IPS-20b (cell line): ENCODE results near the gene RGS9.
"Not testable (repeated sequence)": the region's sequence is repeated elsewhere in the genome, so short reads cannot be mapped to it uniquely, and the experiment has no call there.

Experiments
- H3K27ac ChIP-seq: one replicate; pipeline ENCODE4 v1.5.1; 2013; ENCODE audit warnings: low read length
- H3K27me3 ChIP-seq: 2 replicates; pipeline ENCODE4 v1.6.1; 2013; ENCODE audit warnings: mild to moderate bottlenecking, low read length, inconsistent platforms; ENCODE audit not compliant: insufficient read depth
- H3K36me3 ChIP-seq: 2 replicates; pipeline ENCODE4 v1.6.1; 2013; ENCODE audit warnings: low read depth, mild to moderate bottlenecking, inconsistent platforms, low read length, moderate library complexity; ENCODE audit not compliant: insufficient read depth
- H3K4me1 ChIP-seq: 2 replicates; pipeline ENCODE4 v1.6.1; 2013; ENCODE audit warnings: mild to moderate bottlenecking, control low read depth, inconsistent platforms, low read length, moderate library complexity; ENCODE audit not compliant: insufficient read depth
- H3K4me3 ChIP-seq: 2 replicates; pipeline ENCODE4 v1.5.1; 2013; ENCODE audit warnings: mild to moderate bottlenecking, low read length, inconsistent platforms
- H3K9ac ChIP-seq: 2 replicates; pipeline ENCODE4 v1.6.1; 2013; ENCODE audit warnings: low read depth, mild to moderate bottlenecking, inconsistent platforms, low read length, moderate library complexity
- H3K9me3 ChIP-seq: 2 replicates; pipeline ENCODE4 v1.6.1; 2013; ENCODE audit warnings: mild to moderate bottlenecking, low read depth, low read length, inconsistent platforms; ENCODE audit not compliant: insufficient read depth

The RGS9 gene

GRCh38 chr17:65101371-65101770, 35.8 kb upstream of the RGS9 start:
- no peaks in the 10 kb centered on the region for H3K27me3 ChIP-seq
- H3K27ac ChIP-seq = no peak overlapping the region
- H3K9ac ChIP-seq = peak overlapping the region; percentile 73; the same call in 1 of the 2 replicates
- peaks cover 4% of the 10 kb centered on the region for H3K4me1 ChIP-seq
- peak overlapping the region; percentile 75 for H3K4me3 ChIP-seq
- H3K9me3 ChIP-seq = no peaks in the 10 kb centered on the region
- H3K36me3 ChIP-seq = no peaks in the 10 kb centered on the region

- H3K4me3 ChIP-seq = no peak overlapping the region
- H3K9me3 ChIP-seq = no peaks in the 10 kb centered on the region
- no peak overlapping the region for H3K27ac ChIP-seq
- no peaks in the 10 kb centered on the region for H3K27me3 ChIP-seq
- H3K36me3 ChIP-seq = no peaks in the 10 kb centered on the region
- H3K4me1 ChIP-seq = peaks cover 4% of the 10 kb centered on the region
- no peak overlapping the region for H3K9ac ChIP-seq
These were observed 34.9 kb upstream of the RGS9 start for GRCh38 chr17:65102235-65102634.

DNA sequence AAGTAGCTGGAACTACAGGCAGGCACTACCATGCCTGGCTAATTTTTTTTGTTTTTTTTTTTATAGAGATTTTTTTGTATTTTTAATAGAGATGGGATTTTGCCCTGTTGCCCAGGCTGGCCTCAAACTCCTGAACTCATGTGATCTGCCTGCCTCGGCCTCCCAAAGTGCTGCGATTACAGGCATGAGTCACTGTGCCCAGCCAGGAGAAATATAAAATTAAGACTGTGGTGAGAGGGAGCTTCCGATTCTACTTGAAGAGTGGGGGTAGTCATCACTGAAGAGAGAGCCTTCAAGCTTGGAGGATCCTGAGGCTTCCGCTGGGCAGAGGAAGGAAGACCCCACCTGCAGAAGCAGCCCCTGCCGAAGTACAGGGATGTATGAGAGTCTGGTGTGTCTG, 34.4 kb upstream of the RGS9 start:
- Histone ChIP-seq H3K9ac (no peak overlapping the region), H3K9me3 (no peaks in the 10 kb centered on the region), H3K27me3 (no peaks in the 10 kb centered on the region), H3K4me3 (no peak overlapping the region), H3K36me3 (no peaks in the 10 kb centered on the region), H3K27ac (no peak overlapping the region), H3K4me1 (peaks cover 4% of the 10 kb centered on the region)

DNA sequence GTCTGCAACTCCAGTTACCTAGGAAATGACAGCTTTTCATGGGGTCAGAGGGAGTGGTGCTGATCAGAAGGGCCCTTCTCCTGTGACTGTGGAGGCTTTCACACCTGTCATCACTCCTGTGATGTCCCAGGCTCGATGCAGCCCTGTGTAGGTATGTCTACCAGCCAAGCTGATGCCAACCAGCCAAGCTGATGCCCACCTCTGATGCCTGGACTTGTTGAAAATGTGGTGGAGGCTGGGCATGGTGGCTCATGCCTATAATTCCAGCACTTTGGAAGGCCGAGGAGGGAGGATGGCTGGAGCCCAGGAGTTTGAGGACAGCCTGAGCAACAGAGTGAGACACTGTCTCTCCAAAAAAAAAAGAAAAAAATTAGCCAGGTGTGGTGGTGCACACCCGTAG, 33.7 kb upstream of the RGS9 start:
- H3K9ac ChIP-seq = no peak overlapping the region
- H3K27ac ChIP-seq = no peak overlapping the region
- H3K27me3 ChIP-seq = no peaks in the 10 kb centered on the region
- no peaks in the 10 kb centered on the region for H3K36me3 ChIP-seq
- peaks cover 4% of the 10 kb centered on the region for H3K4me1 ChIP-seq
- no peaks in the 10 kb centered on the region for H3K9me3 ChIP-seq
- H3K4me3 ChIP-seq = no peak overlapping the region

DNA sequence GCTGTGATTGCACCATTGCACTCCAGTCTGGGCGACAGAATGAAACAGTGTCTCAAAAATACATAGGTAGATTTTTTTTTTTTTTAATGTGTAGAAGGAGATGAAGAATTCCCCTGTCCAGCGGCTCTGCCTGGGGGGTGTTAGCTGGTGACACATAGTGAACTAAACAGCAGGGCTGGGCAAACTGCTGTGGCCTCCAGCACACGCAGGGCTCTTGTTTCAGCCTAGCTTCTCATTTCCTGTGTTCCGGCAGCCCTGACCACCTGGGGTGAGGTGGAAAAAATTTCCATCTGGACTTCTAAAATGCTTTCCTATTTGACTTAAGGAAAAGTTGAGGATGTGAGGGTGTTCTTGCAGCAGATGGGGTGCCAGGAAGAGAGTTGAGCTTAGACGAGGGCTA, 33.3 kb upstream of the RGS9 start:
- H3K9ac ChIP-seq = no peak overlapping the region
- no peaks in the 10 kb centered on the region for H3K27me3 ChIP-seq
- H3K9me3 ChIP-seq = no peaks in the 10 kb centered on the region
- peaks cover 4% of the 10 kb centered on the region for H3K4me1 ChIP-seq
- no peaks in the 10 kb centered on the region for H3K36me3 ChIP-seq
- no peak overlapping the region for H3K4me3 ChIP-seq
- H3K27ac ChIP-seq = no peak overlapping the region

DNA sequence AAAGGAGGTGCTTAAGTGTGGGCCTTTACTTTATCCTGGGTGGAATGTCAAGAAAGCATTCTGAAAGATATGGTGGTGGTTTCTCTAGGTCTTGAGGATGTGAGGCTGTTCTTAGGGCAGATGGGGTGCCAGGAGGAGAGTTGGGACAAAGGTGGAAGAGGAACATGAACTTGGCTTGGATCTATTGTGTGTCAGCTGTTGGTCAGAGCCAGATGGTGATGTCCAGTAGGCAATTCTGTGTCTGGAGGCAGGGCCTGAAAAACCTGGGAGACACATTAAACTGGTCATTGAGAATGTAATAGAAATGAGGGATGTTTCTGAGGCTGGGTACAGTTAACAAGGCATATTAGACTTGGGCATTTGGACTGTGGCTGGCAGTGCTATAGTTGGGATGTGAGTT, 32.6 kb upstream of the RGS9 start:
- no peaks in the 10 kb centered on the region for H3K36me3 ChIP-seq
- H3K27ac ChIP-seq = no peak overlapping the region
- no peak overlapping the region for H3K4me3 ChIP-seq
- H3K4me1 ChIP-seq = peaks cover 4% of the 10 kb centered on the region
- no peaks in the 10 kb centered on the region for H3K9me3 ChIP-seq
- no peak overlapping the region for H3K9ac ChIP-seq
- H3K27me3 ChIP-seq = no peaks in the 10 kb centered on the region

GRCh38 chr17:65104973-65105372, 32.2 kb upstream of the RGS9 start:
- Histone ChIP-seq H3K4me3 (no peak overlapping the region), H3K27me3 (no peaks in the 10 kb centered on the region), H3K9me3 (no peaks in the 10 kb centered on the region), H3K9ac (no peak overlapping the region), H3K4me1 (peaks cover 3% of the 10 kb centered on the region), H3K27ac (no peak overlapping the region), H3K36me3 (no peaks in the 10 kb centered on the region)

GRCh38 chr17:65108152-65108551, 29.0 kb upstream of the RGS9 start:
- Histone ChIP-seq H3K36me3 (no peaks in the 10 kb centered on the region), H3K4me3 (no peak overlapping the region), H3K4me1 (no peaks in the 10 kb centered on the region; the same call in 1 of the 2 replicates), H3K9me3 (no peaks in the 10 kb centered on the region), H3K27me3 (no peaks in the 10 kb centered on the region), H3K27ac (no peak overlapping the region), H3K9ac (no peak overlapping the region)

- Histone ChIP-seq H3K36me3 (no peaks in the 10 kb centered on the region), H3K9me3 (no peaks in the 10 kb centered on the region)
These were observed 27.6 kb upstream of the RGS9 start for GRCh38 chr17:65109543-65109942.

DNA sequence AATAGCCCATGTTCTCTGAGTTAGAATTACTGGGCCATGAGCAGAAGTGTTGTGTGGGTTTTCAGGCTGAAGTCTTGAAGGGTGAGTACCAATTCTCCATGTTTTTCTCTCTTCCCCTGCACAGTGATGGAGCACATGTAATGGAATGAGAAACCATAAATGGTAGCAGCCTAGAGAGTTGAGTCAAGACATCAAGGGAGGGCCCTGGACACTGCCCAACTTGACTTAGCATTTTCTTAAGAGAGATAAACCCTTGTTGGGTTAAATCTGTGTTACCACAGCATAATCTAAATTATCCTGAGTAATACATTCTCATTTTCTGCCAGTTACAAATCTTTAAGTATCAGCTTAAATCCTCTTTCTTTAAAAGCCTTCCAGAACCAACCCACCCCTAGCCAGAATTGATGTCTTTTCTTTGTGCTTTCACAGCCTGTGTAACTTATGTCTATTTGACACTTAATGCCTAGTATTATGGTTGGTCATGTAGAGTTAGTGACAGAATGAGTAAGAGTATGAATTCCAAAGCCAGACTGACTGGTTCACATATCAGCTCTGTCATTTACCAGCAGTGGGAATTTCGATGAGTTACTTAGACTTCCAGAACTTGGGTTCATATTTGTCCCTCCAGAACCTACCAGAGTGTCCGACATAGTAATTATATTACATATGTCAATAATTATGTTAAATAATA, 27.0 kb upstream of the RGS9 start:
- Histone ChIP-seq H3K4me3 (no peak overlapping the region), H3K9ac (no peak overlapping the region), H3K27me3 (no peaks in the 10 kb centered on the region), H3K9me3 (no peaks in the 10 kb centered on the region), H3K36me3 (no peaks in the 10 kb centered on the region), H3K4me1 (no peaks in the 10 kb centered on the region), H3K27ac (no peak overlapping the region)

More at GRCh38 chr17:65109543-65109942, 27.6 kb upstream of the RGS9 start:
- Histone ChIP-seq H3K27ac (no peak overlapping the region), H3K9ac (no peak overlapping the region), H3K4me3 (no peak overlapping the region), H3K4me1 (no peaks in the 10 kb centered on the region), H3K27me3 (no peaks in the 10 kb centered on the region)

GRCh38 chr17:65115839-65116238, 21.3 kb upstream of the RGS9 start:
- no peaks in the 10 kb centered on the region for H3K4me1 ChIP-seq
- H3K36me3 ChIP-seq = no peaks in the 10 kb centered on the region
- no peak overlapping the region for H3K4me3 ChIP-seq
- H3K9me3 ChIP-seq = no peaks in the 10 kb centered on the region
- no peak overlapping the region for H3K27ac ChIP-seq
- H3K9ac ChIP-seq = no peak overlapping the region
- H3K27me3 ChIP-seq = no peaks in the 10 kb centered on the region

GRCh38 chr17:65116515-65116914, 20.7 kb upstream of the RGS9 start:
- H3K9ac ChIP-seq, H3K9me3 ChIP-seq, H3K36me3 ChIP-seq, H3K4me1 ChIP-seq, H3K27me3 ChIP-seq, H3K27ac ChIP-seq, H3K4me3 ChIP-seq: not testable (repeated sequence)
